ENCODE results near the gene ZNF335.
"Not testable (repeated sequence)": the region's sequence is repeated elsewhere in the genome, so short reads cannot be mapped to it uniquely, and the experiment has no call there.

Gene ZNF335

GRCh38 chr20:45971425-45971674, 653 bp downstream of the ZNF335 start:
- no peak for DNase-seq (ENCODE audit: low spot score)

- DNase-seq (ENCODE audit: low spot score) = peak; percentile 20
These were observed 1.2 kb downstream of the ZNF335 start for GRCh38 chr20:45970646-45971424.

- DNase-seq (ENCODE audit: low spot score) = peak; percentile 62
These were observed 2.0 kb downstream of the ZNF335 start for GRCh38 chr20:45969712-45970634.

GRCh38 chr20:45968801-45969711, 2.9 kb downstream of the ZNF335 start:
- no peak for DNase-seq (ENCODE audit: low spot score)

- no peak for DNase-seq (ENCODE audit: low spot score)
These were observed 3.8 kb downstream of the ZNF335 start for GRCh38 chr20:45968081-45968671.

GRCh38 chr20:45967551-45968080, 4.4 kb downstream of the ZNF335 start:
- no peak for DNase-seq (ENCODE audit: low spot score)

- no peak for DNase-seq (ENCODE audit: low spot score)
These were observed 6.6 kb downstream of the ZNF335 start for GRCh38 chr20:45965169-45966002.

- no peak for DNase-seq (ENCODE audit: low spot score)
These were observed 8.0 kb downstream of the ZNF335 start for GRCh38 chr20:45964006-45964400.

- no peak for DNase-seq (ENCODE audit: low spot score)
These were observed 8.7 kb downstream of the ZNF335 start for GRCh38 chr20:45963059-45964005.

GRCh38 chr20:45962031-45962755, 9.8 kb downstream of the ZNF335 start:
- DNase-seq (ENCODE audit: low spot score) = no peak

- DNase-seq (ENCODE audit: low spot score) = no peak
These were observed 11.9 kb downstream of the ZNF335 start for GRCh38 chr20:45959956-45960630.

- no peak for DNase-seq (ENCODE audit: low spot score)
These were observed 12.9 kb downstream of the ZNF335 start for GRCh38 chr20:45959126-45959525.

GRCh38 chr20:45958593-45958992, 13.4 kb downstream of the ZNF335 start:
- DNase-seq (ENCODE audit: low spot score) = no peak

- DNase-seq (ENCODE audit: low spot score) = no peak
These were observed 14.7 kb downstream of the ZNF335 start for GRCh38 chr20:45957021-45957941.

- not testable (repeated sequence) for DNase-seq (ENCODE audit: low spot score)
These were observed 15.7 kb downstream of the ZNF335 start for GRCh38 chr20:45956326-45956725.

- no peak for DNase-seq (ENCODE audit: low spot score)
These were observed 18.3 kb downstream of the ZNF335 start for GRCh38 chr20:45953672-45954071.

GRCh38 chr20:45952861-45953260, 19.1 kb downstream of the ZNF335 start:
- DNase-seq (ENCODE audit: low spot score) = no peak

All from iPS-NIHi11 (cell line).